ENCODE results near the gene TANK.

- TF ChIP-seq CTCF (IDR thresholded peaks at IDR 0.05) (no peak), POLR2A (IDR thresholded peaks at IDR 0.05) (no peak)
Observed at GRCh38 chr2:161115205-161115604, 45.0 kb upstream of the TANK start.

Measured in body of pancreas (tissue), 4 donors.